ENCODE data around the gene GALNT10.

The GALNT10 gene

GRCh38 chr5:154455585-154455984 is 265.1 kb downstream of the GALNT10 start:
- DNase-seq, result no peak

- DNase-seq, result no peak
Measured at GRCh38 chr5:154456540-154456939, 266.0 kb downstream of the GALNT10 start.

- no peak for DNase-seq
Measured at GRCh38 chr5:154459015-154459414, 268.5 kb downstream of the GALNT10 start.

- no peak for DNase-seq
Measured at GRCh38 chr5:154460172-154460571, 269.6 kb downstream of the GALNT10 start.

- no peak for DNase-seq
Measured at GRCh38 chr5:154461531-154461930, 271.0 kb downstream of the GALNT10 start.

GRCh38 chr5:154464438-154464837 is 273.9 kb downstream of the GALNT10 start:
- DNase-seq, result no peak

GRCh38 chr5:154465169-154465568 is 274.6 kb downstream of the GALNT10 start:
- no peak for DNase-seq

GRCh38 chr5:154466147-154466546 is 275.6 kb downstream of the GALNT10 start:
- DNase-seq, result no peak

- no peak for DNase-seq
Measured at GRCh38 chr5:154466671-154467070, 276.1 kb downstream of the GALNT10 start.

- peak; percentile 86 to 87 for DNase-seq
Measured at GRCh38 chr5:154467655-154468354, 277.3 kb downstream of the GALNT10 start.

GRCh38 chr5:154470137-154470536 is 279.6 kb downstream of the GALNT10 start:
- no peak for DNase-seq
